ENCODE data around the gene CEP72.

- TF ChIP-seq EP300 (IDR thresholded peaks at IDR 0.05) = no peak
- no peak for TF ChIP-seq POLR2A (IDR thresholded peaks at IDR 0.05; ENCODE audit: low read depth)
- no peak for TF ChIP-seq CTCF (IDR thresholded peaks at IDR 0.05)
- no peak for TF ChIP-seq POLR2AphosphoS5 (IDR thresholded peaks at IDR 0.05)
Observed at GRCh38 chr5:675111-675870, 63.2 kb downstream of the CEP72 start.

Data from esophagus muscularis mucosa (tissue), 4 donors.